DOHH2 (cell line): Measurements from ENCODE around the gene RGS19.
"Not testable (repeated sequence)": the region's sequence is repeated elsewhere in the genome, so short reads cannot be mapped to it uniquely, and the experiment has no call there.

ENCODE experiments used
- H3F3A ChIP-seq: fragments of 200-600 bp; sonication (generic), shearing (Covaris generic); 2 replicates; pipeline ENCODE4 v1.6.0; 2016; ENCODE audit warnings: antibody characterized with exemption, mild to moderate bottlenecking; ENCODE audit not compliant: control insufficient read depth, insufficient read depth
- H3K27ac ChIP-seq: fragments of 200-600 bp; sonication (generic); 2 replicates; pipeline ENCODE4 v1.5.1; 2014; ENCODE audit warnings: low read depth, mild to moderate bottlenecking, low read length, moderate library complexity
- H3K27me3 ChIP-seq: fragments of 200-600 bp; sonication (generic); 2 replicates; pipeline ENCODE4 v1.6.1; 2014; ENCODE audit warnings: mild to moderate bottlenecking, low read length, mixed read lengths; ENCODE audit not compliant: control insufficient read depth
- H3K36me3 ChIP-seq: fragments of 200-600 bp; sonication (generic); 2 replicates; pipeline ENCODE4 v1.6.1; 2014; ENCODE audit warnings: mild to moderate bottlenecking, low read length, moderate library complexity, mixed read lengths; ENCODE audit not compliant: control insufficient read depth
- H3K4me1 ChIP-seq: fragments of 200-600 bp; sonication (generic); 2 replicates; pipeline ENCODE4 v1.6.1; 2014; ENCODE audit warnings: mild to moderate bottlenecking, low read length, mixed read lengths; ENCODE audit not compliant: control insufficient read depth
- H3K4me2 ChIP-seq: fragments of 200-600 bp; sonication (generic); 2 replicates; pipeline ENCODE4 v1.6.0; 2014; ENCODE audit warnings: mild to moderate bottlenecking, low read length, moderate library complexity
- H3K4me3 ChIP-seq: fragments of 200-600 bp; sonication (generic); 2 replicates; pipeline ENCODE4 v1.5.1; 2014; ENCODE audit warnings: mild to moderate bottlenecking, low read length, mixed read lengths
- H3K79me2 ChIP-seq: fragments of 200-600 bp; sonication (generic); 2 replicates; pipeline ENCODE4 v1.6.1; 2014; ENCODE audit warnings: mild to moderate bottlenecking, low read length, mixed read lengths; ENCODE audit not compliant: control insufficient read depth
- H3K9me2 ChIP-seq: fragments of 200-600 bp; sonication (generic); replicated peaks from 2 replicates; pipeline ENCODE4 v1.6.1; 2014; ENCODE audit warnings: mild to moderate bottlenecking, low read length, mixed read lengths; ENCODE audit not compliant: control insufficient read depth
- H3K9me3 ChIP-seq: fragments of 200-600 bp; sonication (generic); 2 replicates; pipeline ENCODE4 v1.6.1; 2014; ENCODE audit warnings: antibody characterized with exemption, low read length, mixed read lengths; ENCODE audit not compliant: control insufficient read depth, insufficient read depth
- H4K20me1 ChIP-seq: fragments of 200-600 bp; sonication (generic); 2 replicates; pipeline ENCODE4 v1.6.0; 2014; ENCODE audit warnings: low read depth, mild to moderate bottlenecking, antibody characterized with exemption, low read length, moderate library complexity; ENCODE audit not compliant: control insufficient read depth, insufficient read depth
- EZH2phosphoT487 ChIP-seq: fragments of 200-600 bp; sonication (generic); IDR thresholded peaks from 2 replicates; pipeline ENCODE4 v1.6.1; 2017; ENCODE audit warnings: borderline replicate concordance, mild to moderate bottlenecking, antibody characterized with exemption, low read length, moderate library complexity, mixed read lengths
- TF ChIP-seq, protein P1 (sequence below): fragments of 200-600 bp; sonication (generic); IDR thresholded peaks from one replicate; pipeline ENCODE4 v1.5.1; 2014; ENCODE audit warnings: antibody characterized with exemption, mild to moderate bottlenecking, low read depth, low read length; ENCODE audit not compliant: poor library complexity, severe bottlenecking

RGS19 gene

DNA sequence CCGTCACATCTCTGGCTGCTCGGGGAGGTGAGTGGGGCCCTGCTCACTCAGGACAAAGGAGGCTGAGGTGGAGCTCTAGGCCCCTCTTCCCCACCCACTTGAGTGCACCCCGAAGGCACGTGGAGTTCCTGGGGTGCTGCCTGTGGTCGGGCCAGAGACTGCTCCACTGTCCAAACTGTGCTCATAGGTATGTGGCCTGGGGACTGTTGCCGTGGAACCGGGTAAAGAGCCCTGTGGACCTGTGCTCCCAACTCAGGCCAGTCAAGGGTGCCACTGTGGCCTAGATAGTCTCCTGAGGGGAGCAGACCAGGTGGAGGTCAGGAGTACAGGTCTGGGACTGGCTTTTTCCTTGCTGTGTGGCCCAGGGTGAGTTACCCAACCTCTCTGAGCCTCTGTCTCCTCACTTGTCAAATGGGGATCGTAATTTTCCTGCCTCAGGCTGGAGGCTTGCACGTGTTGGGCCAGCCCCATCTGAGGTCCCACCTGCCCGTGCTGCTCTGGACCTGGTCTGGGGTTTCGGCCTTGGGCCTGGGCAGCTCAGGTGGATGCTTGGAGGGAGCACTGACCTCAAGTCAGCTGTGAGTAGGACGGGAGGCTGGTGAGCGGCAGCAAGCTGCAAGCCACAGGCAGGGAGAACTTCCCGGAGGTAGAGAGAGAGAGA, 40.5 kb upstream of the RGS19 start:
- no peaks in the 10 kb centered on the region for H3K9me3 ChIP-seq
- no peaks in the 10 kb centered on the region for H4K20me1 ChIP-seq
- no peaks in the 10 kb centered on the region for H3K79me2 ChIP-seq
- H3K4me2 ChIP-seq = peak overlapping the region; percentile 54
- peaks cover 23% of the 10 kb centered on the region for H3K27me3 ChIP-seq
- H3K4me3 ChIP-seq = peak overlapping the region; percentile 33
- H3K27ac ChIP-seq = no peak overlapping the region
- TF ChIP-seq, protein P1, sequence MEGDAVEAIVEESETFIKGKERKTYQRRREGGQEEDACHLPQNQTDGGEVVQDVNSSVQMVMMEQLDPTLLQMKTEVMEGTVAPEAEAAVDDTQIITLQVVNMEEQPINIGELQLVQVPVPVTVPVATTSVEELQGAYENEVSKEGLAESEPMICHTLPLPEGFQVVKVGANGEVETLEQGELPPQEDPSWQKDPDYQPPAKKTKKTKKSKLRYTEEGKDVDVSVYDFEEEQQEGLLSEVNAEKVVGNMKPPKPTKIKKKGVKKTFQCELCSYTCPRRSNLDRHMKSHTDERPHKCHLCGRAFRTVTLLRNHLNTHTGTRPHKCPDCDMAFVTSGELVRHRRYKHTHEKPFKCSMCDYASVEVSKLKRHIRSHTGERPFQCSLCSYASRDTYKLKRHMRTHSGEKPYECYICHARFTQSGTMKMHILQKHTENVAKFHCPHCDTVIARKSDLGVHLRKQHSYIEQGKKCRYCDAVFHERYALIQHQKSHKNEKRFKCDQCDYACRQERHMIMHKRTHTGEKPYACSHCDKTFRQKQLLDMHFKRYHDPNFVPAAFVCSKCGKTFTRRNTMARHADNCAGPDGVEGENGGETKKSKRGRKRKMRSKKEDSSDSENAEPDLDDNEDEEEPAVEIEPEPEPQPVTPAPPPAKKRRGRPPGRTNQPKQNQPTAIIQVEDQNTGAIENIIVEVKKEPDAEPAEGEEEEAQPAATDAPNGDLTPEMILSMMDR = no peak
- no peak for TF ChIP-seq EZH2phosphoT487
- H3K9me2 ChIP-seq = no peaks in the 10 kb centered on the region
- H3F3A ChIP-seq = no peaks in the 10 kb centered on the region
- H3K36me3 ChIP-seq = no peaks in the 10 kb centered on the region
- peaks cover 11% of the 10 kb centered on the region for H3K4me1 ChIP-seq

DNA sequence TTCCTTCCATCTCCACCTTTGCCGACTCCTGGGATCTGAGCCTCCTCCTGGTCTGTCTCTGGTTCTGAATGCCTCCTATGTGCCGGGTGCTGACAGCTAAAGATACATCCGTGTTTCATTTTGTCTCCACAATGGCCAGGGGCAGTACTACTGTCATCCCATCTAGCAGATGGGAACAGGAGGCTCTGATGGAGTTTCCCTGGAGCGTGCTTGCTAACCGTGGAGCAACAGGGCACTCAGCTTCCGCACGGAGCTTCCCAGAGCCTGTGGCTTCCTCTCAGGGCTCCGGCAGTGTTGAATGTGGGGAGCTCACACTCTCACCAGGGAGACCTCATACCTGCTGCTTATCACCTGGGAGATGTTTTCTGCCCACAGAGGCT, 40.0 kb upstream of the RGS19 start:
- no peaks in the 10 kb centered on the region for H3K36me3 ChIP-seq
- no peaks in the 10 kb centered on the region for H3K9me2 ChIP-seq
- no peak overlapping the region for H3K4me3 ChIP-seq
- TF ChIP-seq, protein P1 = no peak
- no peak for TF ChIP-seq EZH2phosphoT487
- no peak overlapping the region for H3K4me2 ChIP-seq
- no peak overlapping the region for H3K27ac ChIP-seq
- H3K79me2 ChIP-seq = no peaks in the 10 kb centered on the region
- peaks cover 11% of the 10 kb centered on the region for H3K4me1 ChIP-seq
- H3F3A ChIP-seq = no peaks in the 10 kb centered on the region
- no peaks in the 10 kb centered on the region for H3K9me3 ChIP-seq
- H4K20me1 ChIP-seq = no peaks in the 10 kb centered on the region
- peaks cover 24% of the 10 kb centered on the region for H3K27me3 ChIP-seq

DNA sequence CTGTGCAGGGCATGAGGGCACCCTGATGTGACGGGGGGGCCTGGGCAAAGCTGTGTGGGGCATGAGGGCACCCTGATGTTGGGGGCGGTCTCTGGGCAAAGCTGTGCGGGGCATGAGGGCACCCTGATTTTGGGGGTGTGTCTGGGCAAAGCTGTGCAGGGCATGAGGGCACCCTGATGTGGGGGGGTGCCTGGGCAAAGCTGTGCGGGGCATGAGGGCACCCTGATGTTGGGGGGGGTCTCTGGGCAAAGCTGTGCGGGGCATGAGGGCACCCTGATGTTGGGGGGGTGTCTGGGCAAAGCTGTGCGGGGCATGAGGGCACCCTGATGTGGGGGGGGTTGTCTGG, 38.1 kb upstream of the RGS19 start:
- not testable (repeated sequence) for H3K4me3 ChIP-seq, H3F3A ChIP-seq, H3K79me2 ChIP-seq, H4K20me1 ChIP-seq, H3K9me3 ChIP-seq, H3K4me2 ChIP-seq, H3K9me2 ChIP-seq, H3K36me3 ChIP-seq, H3K27ac ChIP-seq
- peaks cover 11% of the 10 kb centered on the region for H3K4me1 ChIP-seq
- H3K27me3 ChIP-seq = peaks cover 23% of the 10 kb centered on the region

DNA sequence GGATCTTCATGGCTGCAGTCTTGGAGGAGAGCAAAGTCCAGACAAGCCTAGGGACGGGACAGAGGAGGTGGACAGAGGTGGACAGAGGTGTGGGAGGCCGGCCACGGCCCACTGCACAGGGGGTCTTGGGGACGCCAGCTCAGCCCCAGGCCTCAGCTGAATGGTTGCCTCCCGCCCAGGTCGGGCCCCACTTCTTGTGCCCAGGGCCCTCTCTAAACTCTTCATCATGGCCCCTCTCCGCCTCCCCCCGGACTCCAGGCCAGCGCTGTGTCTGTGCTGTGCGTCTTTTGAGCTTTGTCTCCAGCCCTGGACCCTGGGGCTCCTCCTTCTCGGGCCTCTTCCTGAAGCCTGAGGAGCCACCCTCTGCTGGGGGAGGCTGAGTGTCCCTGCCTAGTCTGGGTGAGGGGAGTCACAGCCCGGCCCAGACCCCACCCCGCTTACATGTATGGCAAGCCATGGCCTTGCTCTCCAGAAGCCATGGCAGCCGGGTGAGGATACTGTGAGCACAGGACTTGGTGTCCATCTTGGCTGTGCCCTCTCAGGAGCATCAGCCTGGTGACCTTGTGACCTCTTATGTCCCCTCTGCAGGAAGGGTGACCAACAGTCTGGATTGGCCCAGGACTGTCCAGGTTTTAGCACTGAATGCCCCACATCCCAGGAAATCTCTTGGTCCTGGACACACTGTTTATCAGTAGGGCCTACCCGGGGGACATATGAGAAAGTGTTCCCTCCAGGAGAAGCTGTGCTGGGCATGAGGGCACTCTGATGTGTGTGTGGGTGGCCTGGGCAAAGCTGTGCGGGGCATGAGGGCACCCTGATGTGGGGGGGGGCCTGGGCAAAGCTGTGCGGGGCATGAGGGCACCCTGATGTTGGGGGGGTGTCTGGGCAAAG, 37.5 kb upstream of the RGS19 start:
- Histone ChIP-seq H3K9me2 (no peaks in the 10 kb centered on the region), H3K4me2 (no peak overlapping the region), H3K4me1 (peaks cover 11% of the 10 kb centered on the region), H3K27me3 (peaks cover 20% of the 10 kb centered on the region), H3K79me2 (no peaks in the 10 kb centered on the region), H3F3A (no peaks in the 10 kb centered on the region), H3K36me3 (no peaks in the 10 kb centered on the region), H3K4me3 (no peak overlapping the region), H3K27ac (no peak overlapping the region), H3K9me3 (no peaks in the 10 kb centered on the region), H4K20me1 (no peaks in the 10 kb centered on the region)
- TF ChIP-seq, protein P1 = no peak
- no peak for TF ChIP-seq EZH2phosphoT487
